GM10266 (cell line): ENCODE results near the gene NFIA.

ENCODE experiments used
- DNase-seq: peaks from one replicate; pipeline ENCODE4 v3.0.0; 2012; ENCODE audit errors: extremely low spot score
- TF ChIP-seq, protein P1 (sequence below): IDR thresholded peaks from 2 replicates; pipeline ENCODE4 v1.5.1; 2012; ENCODE audit warnings: mild to moderate bottlenecking, low read depth; ENCODE audit not compliant: control insufficient read depth, insufficient read depth; ENCODE audit errors: missing control alignments

Gene NFIA

DNA sequence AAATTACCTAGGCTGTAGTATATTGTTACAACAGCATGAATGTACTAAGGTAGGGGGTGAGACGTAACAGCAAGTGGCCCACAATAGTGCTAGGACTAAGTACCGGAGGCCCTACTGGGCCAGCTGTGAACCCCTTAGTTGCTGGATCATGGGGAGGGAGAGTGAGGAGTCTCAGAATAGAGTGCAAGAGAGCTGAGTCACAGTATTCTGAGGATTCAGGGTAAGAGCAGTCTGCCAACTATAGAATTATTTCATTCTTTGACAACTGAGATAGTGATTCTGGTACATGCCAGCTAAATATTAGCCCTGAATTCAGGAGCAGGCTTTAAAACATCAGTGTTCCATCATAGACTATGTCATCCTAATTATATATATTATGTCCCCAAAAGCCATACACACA is 423.9 kb downstream of the NFIA start:
- DNase-seq, result no peak
- TF ChIP-seq, protein P1, sequence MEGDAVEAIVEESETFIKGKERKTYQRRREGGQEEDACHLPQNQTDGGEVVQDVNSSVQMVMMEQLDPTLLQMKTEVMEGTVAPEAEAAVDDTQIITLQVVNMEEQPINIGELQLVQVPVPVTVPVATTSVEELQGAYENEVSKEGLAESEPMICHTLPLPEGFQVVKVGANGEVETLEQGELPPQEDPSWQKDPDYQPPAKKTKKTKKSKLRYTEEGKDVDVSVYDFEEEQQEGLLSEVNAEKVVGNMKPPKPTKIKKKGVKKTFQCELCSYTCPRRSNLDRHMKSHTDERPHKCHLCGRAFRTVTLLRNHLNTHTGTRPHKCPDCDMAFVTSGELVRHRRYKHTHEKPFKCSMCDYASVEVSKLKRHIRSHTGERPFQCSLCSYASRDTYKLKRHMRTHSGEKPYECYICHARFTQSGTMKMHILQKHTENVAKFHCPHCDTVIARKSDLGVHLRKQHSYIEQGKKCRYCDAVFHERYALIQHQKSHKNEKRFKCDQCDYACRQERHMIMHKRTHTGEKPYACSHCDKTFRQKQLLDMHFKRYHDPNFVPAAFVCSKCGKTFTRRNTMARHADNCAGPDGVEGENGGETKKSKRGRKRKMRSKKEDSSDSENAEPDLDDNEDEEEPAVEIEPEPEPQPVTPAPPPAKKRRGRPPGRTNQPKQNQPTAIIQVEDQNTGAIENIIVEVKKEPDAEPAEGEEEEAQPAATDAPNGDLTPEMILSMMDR, result no peak

DNA sequence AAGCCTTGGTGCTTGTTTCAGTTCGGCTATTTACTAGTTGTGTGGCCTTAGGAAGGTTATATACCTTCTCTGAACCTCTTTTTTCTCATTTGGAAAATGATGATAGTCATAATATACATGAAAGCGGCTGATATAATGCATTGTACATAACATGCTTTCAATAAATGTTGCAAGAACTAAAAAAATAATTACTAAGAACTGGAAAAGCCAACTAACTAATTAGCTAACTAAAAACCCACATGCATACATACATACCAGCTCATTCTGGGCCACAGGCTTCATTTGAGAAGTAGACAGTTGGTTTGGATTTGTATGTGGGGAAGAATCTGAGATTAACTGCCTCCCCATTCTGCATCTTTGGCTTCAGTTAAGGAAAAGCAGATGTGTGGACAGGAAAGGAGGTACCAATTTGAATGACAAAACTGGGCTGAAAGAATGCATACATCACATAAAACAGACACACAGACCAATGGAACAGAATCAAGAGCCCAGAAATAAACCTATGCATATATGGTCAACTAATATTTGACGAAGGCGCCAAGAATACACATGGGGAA is 424.7 kb downstream of the NFIA start:
- TF ChIP-seq, protein P1, result no peak
- DNase-seq, result no peak
